ENCODE results near the gene SMIM38. TPM values are rescaled to one million over a fixed set of nuclear protein-coding genes. Genes with fewer than 3 reads are reported as not detected.

Gene SMIM38
- total RNA-seq, 1 experiment from 2014 or later = 0.54 TPM

GRCh38 chr11:69164824-69165223, 9.1 kb downstream of the SMIM38 start:
- no TSS peak for BruUV-seq (replicated peaks)
- Histone ChIP-seq H3K4me3 (replicated peaks in 1 of 2; ENCODE audit: low read depth in 1 of 2, low read length in 2 of 2) (no peak overlapping the region), H3K27ac (ENCODE audit: low read depth, low read length) (no peak overlapping the region), H3K4me1 (ENCODE audit: control insufficient read depth in 1 of 2, insufficient read depth in 2 of 2, low read length in 2 of 2) (peaks cover 17 to 27% of the 10 kb centered on the region in 2 experiments), H3K79me2 (ENCODE audit: insufficient read depth, low read length) (no peaks in the 10 kb centered on the region), H3K36me3 (ENCODE audit: control insufficient read depth in 1 of 2, insufficient read depth in 2 of 2, low read length in 2 of 2) (no peaks in the 10 kb centered on the region), H3K27me3 (ENCODE audit: insufficient read depth, low read length) (no peaks in the 10 kb centered on the region), H3K9me2 (ENCODE audit: insufficient read depth) (0 out of 2 replicates have a peak, but pooled peaks cover 2% of the 10 kb centered on the region), H2AFZ (ENCODE audit: low read depth, low read length, poor library complexity, severe bottlenecking) (no peak overlapping the region), H4K20me1 (ENCODE audit: insufficient read depth) (no peaks in the 10 kb centered on the region), H3K9ac (ENCODE audit: low read length) (no peak overlapping the region), H3K4me2 (ENCODE audit: low read length) (no peak overlapping the region), H3K9me3 (ENCODE audit: control insufficient read depth in 1 of 2, insufficient read depth in 1 of 2, low read depth in 1 of 2, low read length in 2 of 2) (no peaks in the 10 kb centered on the region; a peak in 1 of 4 replicates)
- no peak for ATAC-seq
- DNase-seq (ENCODE audit: low read depth, low spot score) = no peak
- no peak for TF ChIP-seq SP1 (IDR thresholded peaks at IDR 0.05; ENCODE audit: low read depth)
- no peak for TF ChIP-seq CEBPB (IDR thresholded peaks at IDR 0.05; ENCODE audit: low read depth)
- no peak for TF ChIP-seq SRF (IDR thresholded peaks at IDR 0.05; ENCODE audit: low read depth)
- TF ChIP-seq ELF1 (IDR thresholded peaks at IDR 0.05; ENCODE audit: borderline replicate concordance, low read depth) = no peak
- no peak for TF ChIP-seq EZH2phosphoT487 (IDR thresholded peaks at IDR 0.05; ENCODE audit: borderline replicate concordance)
- intact Hi-C loops (cut with micrococcal nuclease) = no loop called here
- CTCF ChIA-PET = no interaction called here
- RAD21 ChIA-PET (ENCODE audit: low non-redundant PET in 1 of 2, low total read pairs in 2 of 2, uncharacterized antibody in 2 of 2, unreplicated experiment in 2 of 2) = no interaction called here
- POLR2A ChIA-PET = no interaction called here

GRCh38 chr11:69165775-69166174, 10.0 kb downstream of the SMIM38 start:
- Histone ChIP-seq H4K20me1 (ENCODE audit: insufficient read depth) (no peaks in the 10 kb centered on the region), H3K9me3 (ENCODE audit: control insufficient read depth in 1 of 2, insufficient read depth in 1 of 2, low read depth in 1 of 2, low read length in 2 of 2) (no peaks in the 10 kb centered on the region; a peak in 1 of 4 replicates), H3K27me3 (ENCODE audit: insufficient read depth, low read length) (no peaks in the 10 kb centered on the region), H3K9me2 (ENCODE audit: insufficient read depth) (0 out of 2 replicates have a peak, but pooled peaks cover 2% of the 10 kb centered on the region), H2AFZ (ENCODE audit: low read depth, low read length, poor library complexity, severe bottlenecking) (no peak overlapping the region), H3K36me3 (ENCODE audit: control insufficient read depth in 1 of 2, insufficient read depth in 2 of 2, low read length in 2 of 2) (no peaks in the 10 kb centered on the region), H3K4me1 (ENCODE audit: control insufficient read depth in 1 of 2, insufficient read depth in 2 of 2, low read length in 2 of 2) (peaks cover 17 to 27% of the 10 kb centered on the region in 2 experiments), H3K4me3 (replicated peaks in 1 of 2; ENCODE audit: low read depth in 1 of 2, low read length in 2 of 2) (no peak overlapping the region), H3K79me2 (ENCODE audit: insufficient read depth, low read length) (no peaks in the 10 kb centered on the region), H3K9ac (ENCODE audit: low read length) (peak overlapping the region; percentile 42), H3K27ac (ENCODE audit: low read depth, low read length) (no peak overlapping the region), H3K4me2 (ENCODE audit: low read length) (peak overlapping the region; percentile 83)
- DNase-seq (ENCODE audit: low read depth, low spot score) = no peak
- ATAC-seq = no peak; the same call in 1 of the 2 replicates
- ChIA-PET CTCF (interaction anchor here (1.1 kb wide), 1 partner anchor 35 kb away, joined by 3 read pairs; no protein-coding TSS in a partner anchor), POLR2A (interaction anchor here (1.5 kb wide), 1 partner anchor 129 kb away, joined by 3 read pairs; the partner anchor contains the start of gene MYEOV), RAD21 (ENCODE audit: low non-redundant PET in 1 of 2, low total read pairs in 2 of 2, uncharacterized antibody in 2 of 2, unreplicated experiment in 2 of 2) (interaction anchor here in 1 of 2 experiments (1.4 kb wide), 1 partner anchor 35 kb away, joined by 5 read pairs; no protein-coding TSS in a partner anchor)
- BruUV-seq (replicated peaks) = no TSS peak
- TF ChIP-seq SRF (IDR thresholded peaks at IDR 0.05; ENCODE audit: low read depth) (no peak), SIN3A (IDR thresholded peaks at IDR 0.05; ENCODE audit: low read depth) (no peak), POLR2AphosphoS5 (IDR thresholded peaks at IDR 0.05; ENCODE audit: low read depth, low read length) (no peak), CTCF (IDR thresholded peaks at IDR 0.05 in 2 of 3, conservative IDR thresholded peaks at IDR 0.05 in 1 of 3; ENCODE audit: borderline replicate concordance in 1 of 3, insufficient read depth in 1 of 3, low read depth in 2 of 3, low read length in 2 of 3) (no peak), ELF1 (IDR thresholded peaks at IDR 0.05; ENCODE audit: borderline replicate concordance, low read depth) (no peak), MAX (IDR thresholded peaks at IDR 0.05) (no peak), YY1 (IDR thresholded peaks at IDR 0.05; ENCODE audit: extremely low read depth, insufficient replicate concordance, low read depth, low read length) (no peak), EZH2phosphoT487 (IDR thresholded peaks at IDR 0.05; ENCODE audit: borderline replicate concordance) (no peak), ZBTB33 (IDR thresholded peaks at IDR 0.05; ENCODE audit: extremely low read depth, insufficient replicate concordance, low read length) (no peak), ZNF274 (IDR thresholded peaks at IDR 0.05; ENCODE audit: low read depth, low read length) (no peak), SP1 (IDR thresholded peaks at IDR 0.05; ENCODE audit: low read depth) (no peak), EGR1 (IDR thresholded peaks at IDR 0.05; ENCODE audit: low read depth) (no peak)
- intact Hi-C loops (cut with micrococcal nuclease) = no loop called here
